Measurements from ENCODE around the gene RABEPK. TPM values are rescaled to one million over a fixed set of nuclear protein-coding genes. Genes with fewer than 3 reads are reported as not detected.
A peak's percentile ranks its signal among the peaks of the same experiment; 100 is the strongest.
"Not testable (repeated sequence)": the region's sequence is repeated elsewhere in the genome, so short reads cannot be mapped to it uniquely, and the experiment has no call there.

The RABEPK gene
- polyA plus RNA-seq, 1 experiment, result 45.5 TPM

- TF ChIP-seq, protein P1, sequence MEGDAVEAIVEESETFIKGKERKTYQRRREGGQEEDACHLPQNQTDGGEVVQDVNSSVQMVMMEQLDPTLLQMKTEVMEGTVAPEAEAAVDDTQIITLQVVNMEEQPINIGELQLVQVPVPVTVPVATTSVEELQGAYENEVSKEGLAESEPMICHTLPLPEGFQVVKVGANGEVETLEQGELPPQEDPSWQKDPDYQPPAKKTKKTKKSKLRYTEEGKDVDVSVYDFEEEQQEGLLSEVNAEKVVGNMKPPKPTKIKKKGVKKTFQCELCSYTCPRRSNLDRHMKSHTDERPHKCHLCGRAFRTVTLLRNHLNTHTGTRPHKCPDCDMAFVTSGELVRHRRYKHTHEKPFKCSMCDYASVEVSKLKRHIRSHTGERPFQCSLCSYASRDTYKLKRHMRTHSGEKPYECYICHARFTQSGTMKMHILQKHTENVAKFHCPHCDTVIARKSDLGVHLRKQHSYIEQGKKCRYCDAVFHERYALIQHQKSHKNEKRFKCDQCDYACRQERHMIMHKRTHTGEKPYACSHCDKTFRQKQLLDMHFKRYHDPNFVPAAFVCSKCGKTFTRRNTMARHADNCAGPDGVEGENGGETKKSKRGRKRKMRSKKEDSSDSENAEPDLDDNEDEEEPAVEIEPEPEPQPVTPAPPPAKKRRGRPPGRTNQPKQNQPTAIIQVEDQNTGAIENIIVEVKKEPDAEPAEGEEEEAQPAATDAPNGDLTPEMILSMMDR (IDR thresholded peaks at IDR 0.05; ENCODE audit: low read depth, low read length), result no peak
- DNase-seq (ENCODE audit: low read depth, low spot score), result no peak
- Histone ChIP-seq H3K4me3 (ENCODE audit: low read depth, low read length) (no peak overlapping the region), H3K9me3 (ENCODE audit: control insufficient read depth, insufficient read depth, low read length) (no peaks in the 10 kb centered on the region), H3K27me3 (ENCODE audit: control insufficient read depth, insufficient read depth, low read length) (no peaks in the 10 kb centered on the region), H3K27ac (ENCODE audit: low read depth, low read length) (no peak overlapping the region)
- ChIA-PET POLR2A (no interaction called here), CTCF (no interaction called here)
Observed at GRCh38 chr9:125183054-125183453, 17.3 kb upstream of the RABEPK start.

DNA sequence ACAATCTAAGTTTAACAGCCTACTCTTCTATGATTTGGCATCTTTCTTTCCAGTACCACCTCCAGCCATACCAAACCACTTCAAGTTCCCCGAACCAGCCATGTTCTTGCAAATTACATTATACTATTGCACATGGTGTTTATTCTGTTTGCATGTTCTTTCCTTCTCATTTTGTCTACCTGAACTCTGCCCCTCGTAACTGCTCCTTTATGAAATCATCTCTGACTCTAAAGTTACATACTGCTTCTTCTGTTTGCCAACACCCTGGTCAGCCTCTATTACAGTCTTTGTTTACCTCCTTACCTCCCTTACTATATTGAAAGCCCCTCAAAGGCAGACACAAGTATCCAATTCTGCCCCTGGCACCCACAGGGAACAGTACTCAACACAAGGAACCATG is 16.8 kb upstream of the RABEPK start:
- TF ChIP-seq, protein P1 (IDR thresholded peaks at IDR 0.05; ENCODE audit: low read depth, low read length), result no peak
- Histone ChIP-seq H3K4me3 (ENCODE audit: low read depth, low read length) (no peak overlapping the region), H3K9me3 (ENCODE audit: control insufficient read depth, insufficient read depth, low read length) (no peaks in the 10 kb centered on the region), H3K27ac (ENCODE audit: low read depth, low read length) (no peak overlapping the region), H3K27me3 (ENCODE audit: control insufficient read depth, insufficient read depth, low read length) (no peaks in the 10 kb centered on the region)
- ChIA-PET CTCF (no interaction called here), POLR2A (no interaction called here)
- DNase-seq (ENCODE audit: low read depth, low spot score), result no peak

- CTCF ChIA-PET, result no interaction called here
- H3K27ac ChIP-seq (ENCODE audit: low read depth, low read length), result peak overlapping the region; percentile 90
- no peak for DNase-seq (ENCODE audit: low read depth, low spot score)
- H3K4me3 ChIP-seq (ENCODE audit: low read depth, low read length), result peak overlapping the region; percentile 99
- POLR2A ChIA-PET, result no interaction called here
- TF ChIP-seq, protein P1 (IDR thresholded peaks at IDR 0.05; ENCODE audit: low read depth, low read length), result no peak
- H3K27me3 ChIP-seq (ENCODE audit: control insufficient read depth, insufficient read depth, low read length), result no peaks in the 10 kb centered on the region
- H3K9me3 ChIP-seq (ENCODE audit: control insufficient read depth, insufficient read depth, low read length), result peaks cover 5% of the 10 kb centered on the region; the same call in 1 of the 2 replicates
Observed at GRCh38 chr9:125189011-125189360, 11.4 kb upstream of the RABEPK start.

DNA sequence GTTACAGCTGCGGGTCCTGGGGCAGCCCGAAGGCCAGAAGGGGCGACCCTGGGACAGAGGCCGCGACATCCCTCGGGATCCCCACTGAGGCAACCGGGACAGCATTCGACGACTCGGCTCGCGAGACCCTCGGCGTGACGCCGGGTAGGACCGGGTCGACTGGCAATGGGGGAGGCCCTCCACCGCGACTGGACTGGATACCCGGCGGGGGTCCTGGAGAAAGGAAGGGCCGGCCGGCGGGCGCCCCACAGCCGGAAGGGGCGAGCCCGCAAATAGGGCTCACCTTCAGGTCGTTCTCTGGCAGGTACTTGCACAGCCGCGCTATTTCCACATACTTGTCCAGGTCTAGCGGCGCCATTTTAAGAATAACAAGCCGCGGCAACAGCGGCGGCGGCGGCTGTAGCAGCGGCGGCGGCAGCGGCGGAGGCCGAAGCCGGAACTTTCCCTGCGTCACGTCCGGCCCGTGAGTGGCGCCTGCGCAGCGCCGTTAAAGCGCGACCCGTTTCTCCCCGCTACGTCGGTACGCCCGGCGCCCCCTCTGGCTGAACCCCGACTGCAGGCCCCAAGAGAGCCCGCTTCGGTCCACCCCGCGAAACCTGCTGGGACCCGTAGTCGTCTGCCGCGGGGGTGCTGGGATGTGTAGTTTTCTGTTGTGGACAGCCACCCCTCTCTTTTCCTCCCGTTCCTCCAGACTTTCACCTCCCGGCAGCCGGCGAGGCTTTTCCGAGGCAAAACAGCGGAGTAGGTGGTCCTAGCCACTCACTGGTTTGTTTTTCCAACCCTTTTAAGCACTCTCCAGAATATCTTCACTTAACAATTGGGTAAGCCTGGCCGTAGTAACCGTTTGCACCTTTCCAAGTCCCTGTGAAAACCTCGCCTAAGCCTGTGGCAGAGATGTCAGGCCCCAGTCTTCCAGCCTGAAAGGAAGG is 10.7 kb upstream of the RABEPK start, which contains the start of gene PPP6C:
Gene PPP6C, minus strand, starts transcription at position 443 of the 929 bp plus-strand sequence. Its CDS starts 85 bp downstream, at position 358.
- DNase-seq (ENCODE audit: low read depth, low spot score), result peak; percentile 93
- peak within 1 kb of the TSS; percentile 99 for H3K4me3 ChIP-seq (ENCODE audit: low read depth, low read length)
- CTCF ChIA-PET, result no interaction called here
- H3K27me3 ChIP-seq (ENCODE audit: control insufficient read depth, insufficient read depth, low read length), result no peaks in the 10 kb centered on the region
- POLR2A ChIA-PET, result interaction anchor here (1.1 to 1.3 kb wide), 3 partner anchors 10 to 328 kb away, joined by 3 to 4 read pairs (median 3); partner anchors contain the start of gene HSPA5
- H3K27ac ChIP-seq (ENCODE audit: low read depth, low read length), result peak within 1 kb of the TSS; percentile 90
- H3K9me3 ChIP-seq (ENCODE audit: control insufficient read depth, insufficient read depth, low read length), result peaks cover 5% of the 10 kb centered on the region; the same call in 1 of the 2 replicates
- TF ChIP-seq, protein P1 (IDR thresholded peaks at IDR 0.05; ENCODE audit: low read depth, low read length), result peak; percentile 68

DNA sequence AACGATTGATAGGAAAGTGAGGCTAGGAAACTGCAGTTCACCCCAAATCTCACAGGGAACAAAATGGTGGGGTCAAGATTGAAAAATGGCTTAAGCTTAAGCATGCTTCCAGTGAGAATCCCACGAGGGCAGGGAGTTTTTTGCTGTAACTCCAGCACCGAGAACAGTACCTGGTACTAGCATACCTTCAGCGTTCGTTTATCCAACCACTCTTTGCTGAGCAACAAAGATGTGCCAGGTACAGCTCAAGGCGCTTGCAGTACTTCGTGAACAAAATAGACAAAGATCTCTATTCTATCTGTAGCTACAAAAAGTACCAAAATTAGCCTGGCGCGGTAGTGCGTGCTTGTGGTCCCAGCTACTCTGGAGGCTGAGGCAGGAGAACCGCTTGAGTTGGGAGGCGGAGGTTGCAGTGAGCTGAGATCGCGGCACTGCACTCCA is 10.0 kb upstream of the RABEPK start:
- peaks cover 5% of the 10 kb centered on the region; the same call in 1 of the 2 replicates for H3K9me3 ChIP-seq (ENCODE audit: control insufficient read depth, insufficient read depth, low read length)
- no peak overlapping the region for H3K27ac ChIP-seq (ENCODE audit: low read depth, low read length)
- H3K27me3 ChIP-seq (ENCODE audit: control insufficient read depth, insufficient read depth, low read length), result no peaks in the 10 kb centered on the region
- DNase-seq (ENCODE audit: low read depth, low spot score), result no peak
- POLR2A ChIA-PET, result interaction anchor here (1.1 to 1.3 kb wide), 3 partner anchors 9 to 329 kb away, joined by 3 to 4 read pairs (median 3); partner anchors contain the start of gene HSPA5
- CTCF ChIA-PET, result interaction anchor here (0.6 kb wide), 1 partner anchor 73 kb away, joined by 3 read pairs; no protein-coding TSS in a partner anchor
- TF ChIP-seq, protein P1 (IDR thresholded peaks at IDR 0.05; ENCODE audit: low read depth, low read length), result no peak
- peak overlapping the region; percentile 99 for H3K4me3 ChIP-seq (ENCODE audit: low read depth, low read length)

DNA sequence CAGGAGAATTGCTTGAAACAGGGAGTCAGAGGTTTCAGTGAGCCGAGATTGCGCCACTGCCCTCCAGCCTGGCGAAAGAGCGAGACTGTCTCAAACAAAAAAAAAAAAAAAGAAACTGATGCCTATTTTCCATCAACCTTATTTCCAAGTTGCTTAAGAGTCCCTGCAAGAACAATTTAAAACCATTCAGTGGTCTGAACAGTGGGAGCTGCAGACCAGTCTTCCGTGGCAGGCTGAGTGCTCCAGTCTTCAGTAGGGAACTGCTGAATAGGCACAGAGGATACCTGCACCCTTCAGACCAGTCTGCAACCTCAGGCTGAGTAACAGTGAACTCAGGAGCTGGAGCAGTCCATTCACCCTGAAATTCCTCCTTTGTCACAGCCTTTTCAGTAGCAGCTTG is 5.9 kb upstream of the RABEPK start:
- H3K27ac ChIP-seq (ENCODE audit: low read depth, low read length); CTCF ChIA-PET; H3K4me3 ChIP-seq (ENCODE audit: low read depth, low read length); H3K27me3 ChIP-seq (ENCODE audit: control insufficient read depth, insufficient read depth, low read length); H3K9me3 ChIP-seq (ENCODE audit: control insufficient read depth, insufficient read depth, low read length); DNase-seq (ENCODE audit: low read depth, low spot score): not testable (repeated sequence)
- POLR2A ChIA-PET, result interaction anchor here (0.8 kb wide), 1 partner anchor 47 kb away, joined by 16 read pairs; the partner anchor contains the start of gene HSPA5

DNA sequence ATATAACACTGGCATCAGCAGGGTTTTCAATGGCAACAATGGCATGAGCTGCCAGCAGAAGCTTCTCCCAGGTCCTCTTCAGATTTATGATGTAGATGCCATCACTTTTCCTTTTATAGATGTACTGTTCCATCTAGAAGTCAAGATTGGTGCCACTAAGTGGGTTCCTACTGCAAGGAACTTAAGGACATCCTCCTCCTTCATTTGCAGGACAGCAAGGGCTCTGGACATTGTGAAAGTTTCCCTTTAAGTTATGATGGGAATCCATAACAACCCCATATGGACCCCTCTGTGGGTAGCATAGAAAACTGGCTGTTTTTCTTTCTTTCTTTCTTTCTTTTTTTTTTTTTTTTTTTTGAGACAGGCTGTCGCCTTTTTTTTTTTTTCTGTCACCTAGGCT is 4.8 kb upstream of the RABEPK start:
- H3K27me3 ChIP-seq (ENCODE audit: control insufficient read depth, insufficient read depth, low read length); CTCF ChIA-PET; DNase-seq (ENCODE audit: low read depth, low spot score); H3K4me3 ChIP-seq (ENCODE audit: low read depth, low read length); H3K9me3 ChIP-seq (ENCODE audit: control insufficient read depth, insufficient read depth, low read length); POLR2A ChIA-PET; H3K27ac ChIP-seq (ENCODE audit: low read depth, low read length): not testable (repeated sequence)

All from AG04450 (cell line).